Stimulated activated CD8-positive, alpha-beta memory T cell treated with anti-CD3 and anti-CD28 coated beads, Interleukin-2, amount 100 ng/mL, for 1 hour (primary cell): ENCODE data around the gene SYF2.

Source experiments
- DNase-seq, 2 donors: peaks; one replicate each; pipeline ENCODE4 v3.0.0-alpha.2; 2020; ENCODE audit warnings: low read depth in 2 of 2

The SYF2 gene

DNA sequence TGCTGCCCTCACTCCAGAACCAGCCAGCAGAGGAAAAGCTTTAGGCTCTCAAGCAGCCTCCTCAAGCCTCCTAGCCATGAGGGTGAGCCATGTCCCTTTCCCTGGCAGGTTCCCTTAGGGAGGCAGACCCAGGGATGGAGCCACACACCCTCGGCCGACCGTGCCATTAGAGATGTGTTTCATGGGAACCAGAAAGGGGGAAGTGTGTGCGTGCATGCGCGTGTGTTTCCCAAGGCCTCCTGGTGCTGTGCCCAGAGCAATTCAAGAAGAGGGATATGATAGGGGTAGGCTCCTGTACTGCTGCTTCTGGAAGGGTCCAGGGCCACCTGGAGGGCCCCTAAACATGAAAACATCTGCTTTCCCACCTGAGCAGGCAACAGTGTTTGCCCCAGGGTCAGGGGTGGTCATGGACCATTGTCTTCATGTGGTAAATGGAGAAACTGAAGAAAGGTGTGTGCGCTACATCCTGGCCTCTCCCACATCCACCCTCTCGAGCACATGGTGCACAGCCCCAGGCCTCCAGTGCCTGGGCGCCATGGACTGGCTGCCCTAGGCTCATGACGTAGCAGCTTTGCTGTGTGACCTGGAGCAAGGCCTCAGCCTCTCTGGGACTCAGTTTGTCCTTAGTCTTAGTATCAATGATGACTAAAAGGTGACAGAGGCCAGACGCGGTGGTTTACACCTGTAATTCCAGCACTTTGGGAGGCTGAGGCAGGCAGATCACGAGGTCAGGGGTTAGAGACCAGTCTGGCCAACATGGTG is 48.1 kb downstream of the SYF2 start:
- DNase-seq, result no peak

DNA sequence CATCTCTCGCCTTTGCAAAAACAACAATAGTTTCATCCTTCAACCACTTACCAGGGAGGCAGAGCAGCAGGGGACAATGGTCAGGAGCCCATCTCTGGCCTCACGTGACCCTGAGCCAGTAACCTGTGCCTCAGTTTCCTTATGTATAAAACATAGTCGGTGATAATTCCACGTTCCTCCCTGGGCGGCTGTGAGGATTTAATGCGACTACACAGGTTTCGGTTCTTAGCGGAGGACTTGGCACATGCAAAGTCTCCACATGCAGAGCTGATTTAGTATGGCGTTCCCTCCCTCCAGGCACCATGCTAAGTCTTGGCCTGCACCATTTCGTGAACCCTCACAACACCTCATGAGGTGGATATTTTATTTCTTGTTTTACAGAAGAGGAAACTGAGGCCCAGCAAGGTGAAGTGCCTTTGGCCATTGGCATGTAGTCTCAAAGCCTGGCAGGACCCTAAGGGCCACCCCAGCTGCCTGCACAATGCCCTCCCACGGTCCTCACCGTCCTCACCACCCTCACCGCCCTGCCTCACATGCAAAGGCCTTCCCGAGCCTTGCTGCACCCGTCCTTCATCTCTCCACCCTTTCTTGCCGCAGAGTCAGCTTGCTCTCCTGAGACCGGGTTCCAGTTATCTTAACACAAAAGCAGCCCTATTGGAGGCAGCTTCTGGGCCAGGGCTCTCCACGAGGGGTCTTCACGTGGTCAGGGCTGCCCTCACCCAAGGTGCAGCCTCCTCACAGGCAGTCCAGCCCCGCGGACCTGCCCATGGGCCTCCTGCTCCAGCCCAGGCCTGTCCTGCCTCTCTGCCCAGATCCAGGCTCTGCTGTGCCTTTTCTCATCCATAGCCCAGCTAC is 48.9 kb downstream of the SYF2 start:
- DNase-seq, result no peak

DNA sequence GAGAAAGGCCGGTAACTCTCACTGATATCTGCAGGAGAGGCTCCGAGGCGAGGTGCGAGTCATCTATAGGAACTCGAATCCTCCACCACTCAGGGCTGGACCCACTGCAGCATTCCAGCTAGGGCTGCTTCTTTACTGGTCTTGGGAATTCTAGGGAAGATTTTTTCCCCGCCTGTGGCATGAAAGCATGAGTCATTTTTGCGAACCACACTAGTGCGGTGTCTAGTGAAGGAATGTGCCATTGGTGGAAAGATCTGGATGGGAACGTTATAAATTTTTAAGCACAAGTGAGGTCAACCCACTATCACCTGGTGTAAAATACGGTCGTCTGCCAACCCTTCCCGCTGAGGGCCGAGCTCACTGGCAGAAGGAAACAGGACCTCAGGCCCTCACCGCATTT is 49.7 kb downstream of the SYF2 start:
- DNase-seq, result no peak

DNA sequence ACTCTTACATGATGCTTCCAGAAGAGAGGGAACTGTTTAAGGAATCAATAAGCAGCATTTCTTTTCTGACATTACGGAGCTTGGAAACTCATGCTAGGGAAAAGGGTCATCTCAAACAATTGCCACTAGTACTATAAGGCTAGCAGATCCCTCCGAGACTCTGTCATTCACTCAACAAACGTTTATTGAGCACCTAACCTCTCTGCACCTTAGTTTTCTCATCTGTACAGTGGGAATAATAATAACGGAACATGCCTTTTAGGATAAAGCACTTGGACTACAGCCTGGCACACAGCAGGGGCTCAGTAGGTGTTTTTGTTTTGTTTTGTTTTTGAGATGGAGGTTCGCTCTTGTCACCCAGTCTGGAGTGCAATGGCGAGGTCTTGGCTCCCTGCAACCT is 51.3 kb downstream of the SYF2 start:
- DNase-seq, result no peak

DNA sequence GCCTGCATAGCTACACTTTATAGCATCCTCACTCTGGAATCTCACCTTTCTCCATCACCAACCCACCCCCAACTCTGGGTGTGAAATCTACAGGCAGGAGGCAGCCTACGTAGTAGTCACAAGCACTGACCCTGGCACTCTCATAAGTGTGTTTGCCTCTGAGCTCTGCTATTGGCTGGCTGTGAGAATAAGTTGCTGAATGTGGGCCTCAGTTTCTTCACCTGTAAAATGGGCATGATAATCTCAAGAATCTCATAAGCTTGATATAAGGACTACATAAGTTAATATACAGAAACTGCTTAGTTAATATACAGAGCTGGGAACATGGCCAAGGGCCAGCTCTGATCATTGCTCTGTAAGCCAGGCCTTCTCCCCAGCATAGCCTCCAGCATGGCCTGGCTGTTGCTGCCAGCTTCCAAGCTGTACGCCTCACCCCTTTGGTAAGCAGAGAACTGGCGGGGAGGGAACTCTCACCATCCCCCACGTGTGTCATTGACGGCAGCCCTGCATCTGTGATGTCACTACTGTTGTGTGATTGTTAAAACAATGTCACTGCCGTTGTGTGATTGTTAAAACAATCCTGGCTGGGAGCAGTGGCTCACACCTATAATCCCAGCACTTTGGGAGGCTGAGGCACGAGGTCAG is 53.3 kb downstream of the SYF2 start:
- DNase-seq, result no peak

- no peak for DNase-seq
Observed at GRCh38 chr1:25174730-25175612, 57.3 kb downstream of the SYF2 start.

DNA sequence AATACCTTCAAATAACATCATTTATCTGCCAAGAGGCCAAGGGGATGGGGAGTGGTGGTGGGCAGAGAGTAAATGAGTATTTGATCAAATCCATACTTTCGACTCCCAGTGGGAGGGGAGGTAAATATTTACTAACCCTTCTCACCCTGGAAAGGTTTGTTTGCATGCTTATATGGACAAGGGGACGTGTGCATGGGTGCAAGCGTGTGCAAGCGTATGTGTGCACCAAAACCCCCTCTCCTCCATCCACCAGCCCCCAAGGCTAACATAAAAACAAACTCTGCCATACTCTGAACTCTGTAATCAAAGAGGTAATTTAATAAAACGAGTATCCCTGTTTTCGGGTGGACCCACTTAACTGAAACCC is 58.0 kb downstream of the SYF2 start:
- DNase-seq, result no peak

GRCh38 chr1:25173809-25174340 is 58.4 kb downstream of the SYF2 start:
- no peak for DNase-seq
